ENCODE data around the gene MACROD2. TPM values are rescaled to one million over a fixed set of nuclear protein-coding genes. Genes with fewer than 3 reads are reported as not detected.
A peak's percentile ranks its signal among the peaks of the same experiment; 100 is the strongest.

MACROD2 gene
- total and polyA plus RNA-seq, 4 donors: 13.0 to 67.1 (median 20.7) TPM

GRCh38 chr20:15716256-15716655 lies 1720.9 kb downstream of the MACROD2 start:
- H3K9me3 ChIP-seq (ENCODE audit: control insufficient read depth in 4 of 4, insufficient read depth in 3 of 4, low read length in 3 of 4): peaks cover 0 to 4% (median under 1%) of the 10 kb centered on the region in 4 donors
- DNase-seq: peak; percentile 21 to 84 (median 75)
- no peak overlapping the region for H3K4me3 ChIP-seq
- H3K4me1 ChIP-seq (ENCODE audit: control insufficient read depth in 5 of 5, insufficient read depth in 5 of 5, low read length in 5 of 5): peaks cover 0 to 7% (median 0%) of the 10 kb centered on the region in 5 donors
- no peak for TF ChIP-seq CTCF (IDR thresholded peaks at IDR 0.05; ENCODE audit: control extremely low read depth, extremely low read depth)
- WGBS, 2 donors: 82 to 88% methylated on average over 5 of the region's 5 CpGs
- no peak for ATAC-seq (ENCODE audit: insufficient read depth, low FRiP score)
- H3K9ac ChIP-seq (ENCODE audit: insufficient read depth in 1 of 2, low read length in 2 of 2): no peak overlapping the region
- H3K27ac ChIP-seq (ENCODE audit: low read depth in 1 of 2, low read length in 1 of 2): no peak overlapping the region
- no peaks in the 10 kb centered on the region for H3K27me3 ChIP-seq (ENCODE audit: control insufficient read depth in 3 of 3, insufficient read depth in 3 of 3, low read length in 2 of 3)
- no peaks in the 10 kb centered on the region for H3K36me3 ChIP-seq (ENCODE audit: control insufficient read depth in 4 of 4, insufficient read depth in 4 of 4, low read length in 4 of 4)

- 74 to 98% methylated on average over 1 of the region's 1 CpG for WGBS, 2 donors
- ATAC-seq (ENCODE audit: insufficient read depth, low FRiP score) (no peak), DNase-seq (no peak)
- no peaks in the 10 kb centered on the region for H3K27me3 ChIP-seq (ENCODE audit: control insufficient read depth in 3 of 3, insufficient read depth in 3 of 3, low read length in 2 of 3)
- H3K4me3 ChIP-seq: no peak overlapping the region
- no peaks in the 10 kb centered on the region for H3K4me1 ChIP-seq (ENCODE audit: control insufficient read depth in 5 of 5, insufficient read depth in 5 of 5, low read length in 5 of 5)
- no peaks in the 10 kb centered on the region for H3K36me3 ChIP-seq (ENCODE audit: control insufficient read depth in 4 of 4, insufficient read depth in 4 of 4, low read length in 4 of 4)
- no peak overlapping the region for H3K9ac ChIP-seq (ENCODE audit: insufficient read depth in 1 of 2, low read length in 2 of 2)
- peaks cover 0 to 9% (median 0%) of the 10 kb centered on the region in 4 donors for H3K9me3 ChIP-seq (ENCODE audit: control insufficient read depth in 4 of 4, insufficient read depth in 3 of 4, low read length in 3 of 4)
- no peak overlapping the region for H3K27ac ChIP-seq (ENCODE audit: low read depth in 1 of 2, low read length in 1 of 2)
- no peak for TF ChIP-seq CTCF (IDR thresholded peaks at IDR 0.05; ENCODE audit: control extremely low read depth, extremely low read depth)
These were observed 1731.1 kb downstream of the MACROD2 start for GRCh38 chr20:15726416-15726815.

GRCh38 chr20:15734052-15734451 lies 1738.7 kb downstream of the MACROD2 start:
- 71 to 76% methylated on average over 4 of the region's 4 CpGs for WGBS, 2 donors
- no peaks in the 10 kb centered on the region for H3K4me1 ChIP-seq (ENCODE audit: control insufficient read depth in 5 of 5, insufficient read depth in 5 of 5, low read length in 5 of 5)
- no peak overlapping the region for H3K27ac ChIP-seq (ENCODE audit: low read depth in 1 of 2, low read length in 1 of 2)
- TF ChIP-seq CTCF (IDR thresholded peaks at IDR 0.05; ENCODE audit: control extremely low read depth, extremely low read depth): no peak
- no peak for DNase-seq
- peaks cover 0 to 2% (median 0%) of the 10 kb centered on the region in 4 donors for H3K9me3 ChIP-seq (ENCODE audit: control insufficient read depth in 4 of 4, insufficient read depth in 3 of 4, low read length in 3 of 4)
- no peaks in the 10 kb centered on the region for H3K27me3 ChIP-seq (ENCODE audit: control insufficient read depth in 3 of 3, insufficient read depth in 3 of 3, low read length in 2 of 3)
- ATAC-seq (ENCODE audit: insufficient read depth, low FRiP score): no peak
- no peaks in the 10 kb centered on the region for H3K36me3 ChIP-seq (ENCODE audit: control insufficient read depth in 4 of 4, insufficient read depth in 4 of 4, low read length in 4 of 4)
- no peak overlapping the region for H3K9ac ChIP-seq (ENCODE audit: insufficient read depth in 1 of 2, low read length in 2 of 2)
- no peak overlapping the region for H3K4me3 ChIP-seq

GRCh38 chr20:15739035-15739434 lies 1743.7 kb downstream of the MACROD2 start:
- H3K27me3 ChIP-seq (ENCODE audit: control insufficient read depth in 3 of 3, insufficient read depth in 3 of 3, low read length in 2 of 3): no peaks in the 10 kb centered on the region
- DNase-seq (no peak), ATAC-seq (ENCODE audit: insufficient read depth, low FRiP score) (no peak)
- no peak overlapping the region for H3K27ac ChIP-seq (ENCODE audit: low read depth in 1 of 2, low read length in 1 of 2)
- WGBS, 2 donors: 59 to 78% methylated on average over 2 of the region's 2 CpGs
- no peaks in the 10 kb centered on the region for H3K4me1 ChIP-seq (ENCODE audit: control insufficient read depth in 5 of 5, insufficient read depth in 5 of 5, low read length in 5 of 5)
- H3K36me3 ChIP-seq (ENCODE audit: control insufficient read depth in 4 of 4, insufficient read depth in 4 of 4, low read length in 4 of 4): no peaks in the 10 kb centered on the region
- H3K9ac ChIP-seq (ENCODE audit: insufficient read depth in 1 of 2, low read length in 2 of 2): no peak overlapping the region
- no peaks in the 10 kb centered on the region for H3K9me3 ChIP-seq (ENCODE audit: control insufficient read depth in 4 of 4, insufficient read depth in 3 of 4, low read length in 3 of 4)
- no peak overlapping the region for H3K4me3 ChIP-seq
- no peak for TF ChIP-seq CTCF (IDR thresholded peaks at IDR 0.05; ENCODE audit: control extremely low read depth, extremely low read depth)

Data from lung (tissue), 12 donors.